Neutrophil (primary cell): ENCODE results near the gene PDCD1.

Experiments
- H3K27ac ChIP-seq: fragments of 200-600 bp; sonication (generic); 2 replicates; pipeline ENCODE4 v1.5.1; 2016; ENCODE audit warnings: mild to moderate bottlenecking, moderate library complexity
- H3K27me3 ChIP-seq: fragments of 200-600 bp; sonication (generic); 2 replicates; pipeline ENCODE4 v1.6.0; 2016; ENCODE audit warnings: mild to moderate bottlenecking
- H3K36me3 ChIP-seq: fragments of 200-600 bp; sonication (generic); 2 replicates; pipeline ENCODE4 v1.5.1; 2017
- H3K4me1 ChIP-seq, 2 experiments: fragments of 200-600 bp in 1 of 2; sonication (generic) in 1 of 2; 1 replicate in 1 of 2; 2 replicates in 1 of 2; pipeline versions ENCODE4 v1.5.1 to v1.6.1; 2013 to 2016; ENCODE audit warnings: low read depth in 1 of 2, low read length in 1 of 2, mild to moderate bottlenecking in 1 of 2, moderate library complexity in 1 of 2; ENCODE audit not compliant: control insufficient read depth in 1 of 2, insufficient read depth in 1 of 2
- H3K4me3 ChIP-seq, 2 experiments: fragments of 200-600 bp in 1 of 2; sonication (generic) in 1 of 2; 1 replicate in 1 of 2; 2 replicates in 1 of 2; pipeline ENCODE4 v1.5.1; 2013 to 2016; ENCODE audit warnings: low read depth in 1 of 2, low read length in 1 of 2, mild to moderate bottlenecking in 1 of 2, moderate library complexity in 1 of 2
- H3K9me3 ChIP-seq: fragments of 200-600 bp; sonication (generic); 2 replicates; pipeline ENCODE4 v1.5.1; 2016
- CTCF ChIP-seq: fragments of 200-600 bp; sonication (generic); IDR thresholded peaks from 2 replicates; pipeline ENCODE4 v1.5.1; 2016; ENCODE audit warnings: antibody characterized with exemption

Gene PDCD1

GRCh38 chr2:241863536-241863954 is 4.9 kb upstream of the PDCD1 start:
- Histone ChIP-seq H3K4me1 (no peaks in the 10 kb centered on the region), H3K4me3 (no peak overlapping the region), H3K9me3 (no peaks in the 10 kb centered on the region), H3K36me3 (no peaks in the 10 kb centered on the region), H3K27ac (no peak overlapping the region), H3K27me3 (peaks cover 84% of the 10 kb centered on the region)
- no peak for TF ChIP-seq CTCF

GRCh38 chr2:241862775-241863535 is 4.3 kb upstream of the PDCD1 start:
- Histone ChIP-seq H3K4me1 (no peaks in the 10 kb centered on the region), H3K9me3 (no peaks in the 10 kb centered on the region), H3K36me3 (no peaks in the 10 kb centered on the region), H3K27me3 (peaks cover 78% of the 10 kb centered on the region), H3K4me3 (no peak overlapping the region), H3K27ac (no peak overlapping the region)
- no peak for TF ChIP-seq CTCF

- H3K27me3 ChIP-seq = peaks cover 70% of the 10 kb centered on the region
- no peak overlapping the region for H3K4me3 ChIP-seq
- no peaks in the 10 kb centered on the region for H3K4me1 ChIP-seq
- H3K36me3 ChIP-seq = no peaks in the 10 kb centered on the region
- no peaks in the 10 kb centered on the region for H3K9me3 ChIP-seq
- TF ChIP-seq CTCF = no peak
- no peak overlapping the region for H3K27ac ChIP-seq
These were observed 3.4 kb upstream of the PDCD1 start for GRCh38 chr2:241862093-241862492.

GRCh38 chr2:241861264-241861663 is 2.6 kb upstream of the PDCD1 start:
- H3K4me3 ChIP-seq = no peak overlapping the region
- no peak for TF ChIP-seq CTCF
- H3K36me3 ChIP-seq = no peaks in the 10 kb centered on the region
- H3K4me1 ChIP-seq = no peaks in the 10 kb centered on the region
- H3K27ac ChIP-seq = no peak overlapping the region
- H3K9me3 ChIP-seq = no peaks in the 10 kb centered on the region
- H3K27me3 ChIP-seq = peaks cover 61% of the 10 kb centered on the region

- no peak overlapping the region for H3K27ac ChIP-seq
- no peak overlapping the region for H3K4me3 ChIP-seq
- no peaks in the 10 kb centered on the region for H3K9me3 ChIP-seq
- H3K27me3 ChIP-seq = peaks cover 58% of the 10 kb centered on the region
- no peak for TF ChIP-seq CTCF
- no peaks in the 10 kb centered on the region for H3K36me3 ChIP-seq
- H3K4me1 ChIP-seq = no peaks in the 10 kb centered on the region
These were observed 1.7 kb upstream of the PDCD1 start for GRCh38 chr2:241860184-241861078.
